Activated CD8-positive, alpha-beta T cell treated with anti-CD3 and anti-CD28 coated beads, Interleukin-2, amount 10 ng/mL, durations not matched to agents 7 days and 5 days (primary cell): ENCODE data around the gene AIF1. TPM values are rescaled to one million over a fixed set of nuclear protein-coding genes. Genes with fewer than 3 reads are reported as not detected.
A peak's percentile ranks its signal among the peaks of the same experiment; 100 is the strongest.

ENCODE experiments used
- ATAC-seq: fragments of 150-1000 bp; cut with Tn5 transposase; one replicate; pipeline ENCODE4 v1.10.0; 2021; ENCODE audit warnings: moderate library complexity
- CTCF ChIA-PET: fragments of 350-600 bp; sonication (Branson Sonifier 250); formaldehyde crosslinking; loops from one replicate; lab custom pipeline; 2021; ENCODE audit warnings: antibody characterized with exemption; lab: Charles Lee
- POLR2A ChIA-PET: fragments of 350-600 bp; sonication (Branson Sonifier 250); formaldehyde crosslinking; loops from one replicate; lab custom pipeline; 2021; ENCODE audit warnings: antibody characterized with exemption; lab: Charles Lee
- DNase-seq: peaks from one replicate; pipeline ENCODE4 v3.0.0-alpha.2; 2020
- H3K27ac Mint-ChIP-seq: one replicate; pipeline ENCODE4 v1.8.0; 2021; ENCODE audit warnings: mild to moderate bottlenecking, mixed read lengths
- H3K27me3 Mint-ChIP-seq: one replicate; pipeline ENCODE4 v1.8.0; 2021; ENCODE audit warnings: low read depth, mixed read lengths
- H3K36me3 Mint-ChIP-seq: one replicate; pipeline ENCODE4 v1.8.0; 2021; ENCODE audit warnings: low read depth, mixed read lengths
- H3K4me1 Mint-ChIP-seq: one replicate; pipeline ENCODE4 v1.8.0; 2021; ENCODE audit warnings: low read depth, mixed read lengths
- H3K4me3 Mint-ChIP-seq: one replicate; pipeline ENCODE4 v1.8.0; 2021; ENCODE audit warnings: mild to moderate bottlenecking, mixed read lengths
- H3K9me3 Mint-ChIP-seq: one replicate; pipeline ENCODE4 v1.8.0; 2022; ENCODE audit warnings: mixed read lengths; ENCODE audit not compliant: insufficient read depth
- total RNA-seq, 2 experiments: library from RNA; stranded (reverse); gene quantifications; one replicate each; pipeline ENCODE4 v1.2.3, GENCODE V29; 2021

The AIF1 gene
- total RNA-seq, 2 experiments from 2014 or later = 177 TPM

DNA sequence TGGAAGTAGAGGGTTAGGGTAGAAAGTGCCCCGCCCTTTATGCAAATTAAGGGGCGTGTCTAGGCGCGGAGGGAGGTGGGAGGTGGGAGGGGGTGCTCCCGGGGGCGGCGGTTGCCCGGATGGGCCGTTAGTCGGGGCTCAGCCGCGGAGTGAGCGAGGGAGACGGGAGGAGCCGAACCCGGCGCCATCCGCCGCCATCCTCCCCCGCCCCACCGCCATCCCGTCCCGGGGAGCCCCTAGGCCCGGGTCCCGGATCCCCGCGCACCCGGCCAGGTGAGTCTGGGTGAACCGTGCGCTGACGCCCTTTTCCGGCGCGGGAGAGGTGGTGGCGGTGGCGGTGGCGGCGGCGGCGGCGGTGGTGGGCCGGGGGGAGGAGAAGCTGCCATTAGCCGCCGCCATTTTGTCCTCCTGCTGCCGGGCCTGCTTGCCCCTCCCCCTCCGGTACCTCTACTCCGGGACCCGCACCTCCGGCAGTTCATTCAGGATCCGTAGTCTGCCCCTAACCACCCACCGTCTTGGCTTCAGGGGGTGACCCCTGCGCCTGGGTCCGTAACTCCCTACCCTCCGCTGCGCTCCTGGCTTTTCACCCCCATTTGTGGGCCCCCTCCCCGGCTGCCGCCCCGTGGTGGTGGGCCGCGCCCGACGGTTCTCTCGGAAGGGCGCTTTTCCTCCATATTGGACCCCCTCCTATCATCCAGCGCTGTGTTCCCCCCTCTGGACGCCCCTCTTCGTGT lies 5.7 kb downstream of the AIF1 start, which contains the start of gene PRRC2A:
TSS of gene PRRC2A (plus strand) at position 130 of the 734 bp plus-strand sequence. CDS start 2,075 bp downstream, outside the sequence.
- H3K4me1 Mint-ChIP-seq = peaks cover 45% of the 10 kb centered on the region
- no peaks in the 10 kb centered on the region for H3K9me3 Mint-ChIP-seq
- H3K4me3 Mint-ChIP-seq = peak within 1 kb of the TSS; percentile 93
- no peaks in the 10 kb centered on the region for H3K27me3 Mint-ChIP-seq
- H3K27ac Mint-ChIP-seq = peak within 1 kb of the TSS; percentile 95
- ChIA-PET CTCF (interaction anchor here (0.6 to 12.5 kb wide), 7 partner anchors 13 to 118 kb away, joined by 3 to 130 read pairs (median 3); partner anchors contain the start of genes ATP6V1G2, NCR3 and NFKBIL1), POLR2A (interaction anchor here (0.6 to 3.6 kb wide), 10 partner anchors 31 to 212 kb away, joined by 3 to 29 read pairs (median 4); partner anchors contain the start of genes BAG6, CSNK2B, GPANK1 and LTB)
- ATAC-seq (no peak), DNase-seq (peak; percentile 83)
- H3K36me3 Mint-ChIP-seq = peaks cover 67% of the 10 kb centered on the region

DNA sequence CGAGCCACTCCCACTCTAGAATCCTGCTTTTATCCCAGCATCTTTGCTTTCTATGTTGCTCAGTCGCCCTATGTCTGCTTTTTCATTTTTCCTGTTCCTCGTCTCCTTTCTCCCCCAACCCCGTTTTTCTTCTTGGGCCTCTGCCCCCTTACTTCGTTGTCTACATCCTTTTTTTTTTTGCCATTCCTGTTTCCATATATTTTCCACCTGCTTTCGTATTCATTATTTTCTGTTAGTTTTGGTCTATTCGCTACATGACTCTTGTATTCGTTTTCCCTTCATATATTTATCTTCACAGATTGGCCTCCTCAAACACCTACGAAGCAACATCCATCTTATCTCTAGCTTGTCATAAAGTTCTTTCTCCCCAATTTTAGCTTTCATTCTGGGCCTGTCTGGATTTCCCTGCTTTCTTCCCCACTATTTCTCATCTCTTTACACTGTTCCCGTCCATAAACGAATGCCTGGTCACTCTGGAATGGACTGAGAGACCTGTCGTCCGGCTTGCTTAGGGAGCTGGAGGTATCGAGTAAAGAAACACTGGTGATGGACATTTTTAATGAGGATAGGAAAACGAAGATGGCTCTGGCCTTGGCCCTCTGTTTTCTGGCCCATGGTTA lies 6.4 kb downstream of the AIF1 start:
- Mint-ChIP-seq H3K4me1 (peaks cover 38% of the 10 kb centered on the region), H3K4me3 (peak overlapping the region; percentile 93), H3K36me3 (peaks cover 67% of the 10 kb centered on the region), H3K27me3 (no peaks in the 10 kb centered on the region), H3K9me3 (no peaks in the 10 kb centered on the region), H3K27ac (peak overlapping the region; percentile 95)
- ATAC-seq (no peak), DNase-seq (no peak)
- POLR2A ChIA-PET = interaction anchor here (1.0 to 3.6 kb wide), 6 partner anchors 17 to 209 kb away, joined by 3 to 29 read pairs (median 8); partner anchors contain the start of genes BAG6, CSNK2B, DDX39B and GPANK1
- CTCF ChIA-PET = interaction anchor here (0.9 to 2.3 kb wide), 9 partner anchors 12 to 75 kb away, joined by 3 to 12 read pairs (median 4); partner anchors contain the start of genes ATP6V1G2 and NFKBIL1

- H3K4me3 Mint-ChIP-seq = peak overlapping the region; percentile 93
- DNase-seq (no peak), ATAC-seq (no peak)
- peak overlapping the region; percentile 95 for H3K27ac Mint-ChIP-seq
- no peaks in the 10 kb centered on the region for H3K27me3 Mint-ChIP-seq
- H3K4me1 Mint-ChIP-seq = peaks cover 33% of the 10 kb centered on the region
- no peaks in the 10 kb centered on the region for H3K9me3 Mint-ChIP-seq
- CTCF ChIA-PET = interaction anchor here (0.7 to 2.3 kb wide), 12 partner anchors 12 to 75 kb away, joined by 3 to 12 read pairs (median 4); partner anchors contain the start of genes ATP6V1G2 and NFKBIL1
- POLR2A ChIA-PET = interaction anchor here (1.0 to 3.6 kb wide), 9 partner anchors 13 to 208 kb away, joined by 3 to 29 read pairs (median 6); partner anchors contain the start of genes BAG6, C6orf47, CSNK2B and DDX39B
- H3K36me3 Mint-ChIP-seq = peaks cover 65% of the 10 kb centered on the region
Measured at GRCh38 chr6:31621991-31622390, 7.0 kb downstream of the AIF1 start.

DNA sequence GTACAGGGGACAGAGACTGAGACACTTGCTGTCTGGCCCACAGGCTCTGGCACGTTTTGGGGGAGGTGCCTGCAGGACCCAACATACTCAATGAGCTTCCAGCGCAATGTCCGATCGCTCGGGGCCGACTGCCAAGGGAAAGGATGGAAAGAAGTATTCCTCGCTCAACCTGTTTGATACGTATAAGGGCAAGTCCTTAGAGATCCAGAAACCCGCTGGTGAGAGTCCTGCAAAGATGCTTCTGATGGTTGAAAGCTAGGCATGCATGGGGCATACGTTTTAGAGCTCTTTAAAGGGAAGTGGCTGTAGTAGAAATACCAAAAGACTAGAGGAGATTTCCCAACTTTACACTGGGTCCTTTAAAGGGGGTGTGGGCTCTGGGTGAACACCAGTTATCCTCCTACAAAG lies 7.7 kb downstream of the AIF1 start:
- H3K9me3 Mint-ChIP-seq = no peaks in the 10 kb centered on the region

GRCh38 chr6:31624070-31624469 lies 9.0 kb downstream of the AIF1 start:
- Mint-ChIP-seq H3K9me3 (no peaks in the 10 kb centered on the region), H3K4me1 (peaks cover 30% of the 10 kb centered on the region), H3K27ac (no peak overlapping the region), H3K27me3 (no peaks in the 10 kb centered on the region), H3K4me3 (no peak overlapping the region), H3K36me3 (peaks cover 75% of the 10 kb centered on the region)
- ChIA-PET CTCF (no interaction called here), POLR2A (no interaction called here)
- DNase-seq (no peak), ATAC-seq (no peak)

More for the DNA sequence above, 7.7 kb downstream of the AIF1 start:
- H3K4me1 Mint-ChIP-seq = peaks cover 33% of the 10 kb centered on the region
- peak overlapping the region; percentile 95 for H3K27ac Mint-ChIP-seq
- H3K36me3 Mint-ChIP-seq = peaks cover 69% of the 10 kb centered on the region
- H3K4me3 Mint-ChIP-seq = peak overlapping the region; percentile 93
- no peak for ATAC-seq
- ChIA-PET CTCF (interaction anchor here (0.7 to 2.3 kb wide), 6 partner anchors 13 to 71 kb away, joined by 3 to 12 read pairs (median 4); no protein-coding TSS in a partner anchor), POLR2A (interaction anchor here (0.8 to 3.6 kb wide), 9 partner anchors 12 to 81 kb away, joined by 3 to 29 read pairs (median 5); partner anchors contain the start of genes BAG6, C6orf47, CSNK2B and DDX39B)
- DNase-seq = no peak
- H3K27me3 Mint-ChIP-seq = no peaks in the 10 kb centered on the region

GRCh38 chr6:31626952-31627351 lies 11.9 kb downstream of the AIF1 start:
- H3K36me3 Mint-ChIP-seq = peaks cover 87% of the 10 kb centered on the region
- H3K4me1 Mint-ChIP-seq = peaks cover 23% of the 10 kb centered on the region
- no peak for ATAC-seq
- ChIA-PET CTCF (interaction anchor here (1.1 kb wide), 1 partner anchor 76 kb away, joined by 3 read pairs; no protein-coding TSS in a partner anchor), POLR2A (interaction anchor here (1.8 kb wide), 1 partner anchor 26 kb away, joined by 8 read pairs; the partner anchor contains the start of gene BAG6)
- no peaks in the 10 kb centered on the region for H3K9me3 Mint-ChIP-seq
- DNase-seq = no peak
- no peak overlapping the region for H3K4me3 Mint-ChIP-seq
- peak overlapping the region; percentile 4 for H3K27ac Mint-ChIP-seq
- H3K27me3 Mint-ChIP-seq = no peaks in the 10 kb centered on the region

GRCh38 chr6:31627690-31628287 lies 12.8 kb downstream of the AIF1 start:
- Mint-ChIP-seq H3K4me3 (no peak overlapping the region), H3K27ac (peak overlapping the region; percentile 27), H3K36me3 (peaks cover 85% of the 10 kb centered on the region), H3K4me1 (peaks cover 14% of the 10 kb centered on the region), H3K9me3 (no peaks in the 10 kb centered on the region), H3K27me3 (no peaks in the 10 kb centered on the region)
- POLR2A ChIA-PET = interaction anchor here (0.7 to 0.8 kb wide), 2 partner anchors 29 to 112 kb away, joined by 3 read pairs; partner anchors contain the start of gene MSH5
- ATAC-seq (no peak), DNase-seq (no peak)
- CTCF ChIA-PET = interaction anchor here (1.1 kb wide), 1 partner anchor 77 kb away, joined by 3 read pairs; no protein-coding TSS in a partner anchor

DNA sequence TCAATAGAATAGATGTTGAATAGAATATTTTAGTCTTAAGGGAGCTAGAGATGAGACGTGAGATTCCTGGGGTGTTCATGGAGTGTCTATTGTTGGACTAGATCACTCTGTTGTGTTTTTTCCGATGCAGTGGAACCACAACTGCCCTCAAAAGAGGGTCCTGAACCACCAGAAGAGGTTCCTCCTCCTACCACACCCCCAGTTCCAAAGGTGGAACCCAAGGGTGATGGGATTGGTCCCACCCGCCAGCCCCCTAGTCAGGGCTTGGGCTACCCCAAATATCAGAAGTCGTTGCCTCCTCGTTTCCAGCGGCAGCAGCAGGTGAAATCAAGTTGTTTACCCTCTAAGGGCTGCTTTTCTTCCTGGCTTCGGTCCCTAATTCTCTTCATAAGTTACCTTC lies 14.0 kb downstream of the AIF1 start:
- no peak for DNase-seq
- Mint-ChIP-seq H3K4me3 (no peak overlapping the region), H3K27ac (no peak overlapping the region), H3K27me3 (no peaks in the 10 kb centered on the region), H3K36me3 (peaks cover 83% of the 10 kb centered on the region), H3K4me1 (peaks cover 8% of the 10 kb centered on the region), H3K9me3 (no peaks in the 10 kb centered on the region)
- ChIA-PET POLR2A (no interaction called here), CTCF (no interaction called here)
- no peak for ATAC-seq

DNA sequence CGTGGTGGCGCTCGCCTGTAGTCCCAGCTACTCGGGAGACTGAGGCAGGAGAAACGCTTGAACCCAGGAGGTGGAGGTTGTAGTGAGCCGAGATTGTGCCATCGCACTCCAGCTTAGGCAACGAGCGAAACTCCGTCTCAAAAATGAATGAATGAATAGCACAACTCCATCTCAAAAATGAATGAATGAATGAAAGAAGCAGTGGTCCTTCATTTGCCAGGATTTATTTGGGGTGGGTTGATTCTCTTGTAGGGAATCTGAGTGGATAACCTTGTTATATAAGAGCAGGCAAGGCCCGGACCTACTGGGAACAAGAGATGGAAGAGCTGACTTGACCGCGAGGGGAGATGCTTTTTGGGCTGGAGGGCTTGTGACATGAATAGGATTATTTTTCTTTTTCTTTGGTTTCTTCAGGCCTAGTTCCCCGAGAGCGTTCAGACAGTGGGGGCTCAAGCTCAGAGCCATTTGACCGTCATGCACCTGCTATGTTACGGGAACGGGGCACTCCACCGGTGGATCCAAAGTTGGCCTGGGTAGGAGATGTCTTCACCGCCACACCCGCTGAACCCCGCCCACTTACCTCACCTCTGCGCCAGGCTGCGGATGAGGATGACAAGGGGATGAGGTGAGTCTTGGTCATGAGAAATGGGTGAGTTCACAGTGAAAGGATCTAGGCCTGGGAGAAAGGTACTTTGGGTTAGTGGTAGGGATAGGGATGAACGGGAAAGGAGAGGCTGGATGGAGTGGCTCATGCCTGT lies 15.3 kb downstream of the AIF1 start:
- ChIA-PET POLR2A (no interaction called here), CTCF (no interaction called here)
- DNase-seq (no peak), ATAC-seq (no peak)
- H3K4me1 Mint-ChIP-seq = peaks cover 8% of the 10 kb centered on the region
- no peaks in the 10 kb centered on the region for H3K27me3 Mint-ChIP-seq
- no peak overlapping the region for H3K4me3 Mint-ChIP-seq
- peak overlapping the region; percentile 15 for H3K27ac Mint-ChIP-seq
- H3K9me3 Mint-ChIP-seq = no peaks in the 10 kb centered on the region
- H3K36me3 Mint-ChIP-seq = peaks cover 81% of the 10 kb centered on the region

DNA sequence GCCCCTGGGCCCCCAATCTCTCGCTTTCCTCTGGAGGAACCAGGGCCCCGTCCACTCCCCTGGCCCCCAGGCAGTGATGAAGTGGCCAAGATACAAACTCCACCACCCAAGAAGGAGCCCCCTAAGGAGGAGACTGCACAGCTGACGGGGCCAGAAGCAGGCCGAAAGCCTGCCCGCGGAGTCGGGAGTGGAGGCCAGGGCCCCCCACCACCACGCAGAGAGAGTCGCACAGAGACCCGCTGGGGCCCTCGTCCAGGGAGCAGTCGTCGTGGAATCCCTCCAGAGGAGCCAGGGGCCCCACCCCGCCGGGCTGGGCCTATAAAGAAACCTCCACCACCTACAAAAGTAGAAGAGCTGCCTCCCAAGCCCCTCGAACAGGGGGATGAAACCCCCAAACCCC lies 16.2 kb downstream of the AIF1 start:
- Mint-ChIP-seq H3K4me3 (no peak overlapping the region), H3K9me3 (no peaks in the 10 kb centered on the region), H3K27me3 (no peaks in the 10 kb centered on the region), H3K4me1 (peaks cover 8% of the 10 kb centered on the region), H3K27ac (peak overlapping the region; percentile 10), H3K36me3 (peaks cover 80% of the 10 kb centered on the region)
- ChIA-PET CTCF (no interaction called here), POLR2A (interaction anchor here (0.7 kb wide), 1 partner anchor 9 kb away, joined by 3 read pairs; no protein-coding TSS in a partner anchor)
- DNase-seq (no peak), ATAC-seq (no peak)
